HuH-7 (cell line): Measurements from ENCODE around the gene CDH11.

Experiments used
- DNase-seq: peaks from one replicate; pipeline ENCODE4 v3.0.0; 2011; ENCODE audit warnings: low spot score

Gene CDH11

DNA sequence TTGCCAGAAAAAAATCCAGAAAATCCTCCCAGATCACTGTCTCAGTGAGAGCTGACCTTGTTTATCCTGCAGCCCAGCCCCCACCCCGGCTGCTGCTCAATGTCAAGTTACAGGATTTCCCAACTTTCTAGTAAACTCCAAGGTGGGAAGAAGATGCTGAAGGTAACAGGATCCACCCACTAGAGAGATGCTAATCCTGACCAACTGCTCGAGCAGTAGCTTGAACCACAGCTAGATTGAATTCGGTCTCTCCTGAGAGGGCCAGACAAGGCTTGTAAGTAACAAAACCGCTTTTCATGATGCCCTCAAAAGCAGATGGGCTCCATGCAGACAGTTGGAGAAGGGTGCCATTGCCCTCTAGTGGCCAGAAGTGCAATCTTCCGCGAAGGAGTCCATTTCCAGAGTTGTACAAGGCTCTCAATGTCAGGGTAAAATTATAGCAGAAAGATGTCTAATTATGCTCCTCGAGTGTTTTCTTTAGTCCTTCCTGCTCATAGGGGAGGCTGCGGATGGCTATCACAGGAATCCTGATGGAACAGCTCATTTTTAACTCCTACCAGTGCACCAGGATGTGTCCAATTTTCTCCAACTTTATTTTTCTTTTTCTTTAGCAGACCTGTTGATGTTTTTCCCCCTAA is 3.9 kb downstream of the CDH11 start:
- peak; percentile 59 for DNase-seq

DNA sequence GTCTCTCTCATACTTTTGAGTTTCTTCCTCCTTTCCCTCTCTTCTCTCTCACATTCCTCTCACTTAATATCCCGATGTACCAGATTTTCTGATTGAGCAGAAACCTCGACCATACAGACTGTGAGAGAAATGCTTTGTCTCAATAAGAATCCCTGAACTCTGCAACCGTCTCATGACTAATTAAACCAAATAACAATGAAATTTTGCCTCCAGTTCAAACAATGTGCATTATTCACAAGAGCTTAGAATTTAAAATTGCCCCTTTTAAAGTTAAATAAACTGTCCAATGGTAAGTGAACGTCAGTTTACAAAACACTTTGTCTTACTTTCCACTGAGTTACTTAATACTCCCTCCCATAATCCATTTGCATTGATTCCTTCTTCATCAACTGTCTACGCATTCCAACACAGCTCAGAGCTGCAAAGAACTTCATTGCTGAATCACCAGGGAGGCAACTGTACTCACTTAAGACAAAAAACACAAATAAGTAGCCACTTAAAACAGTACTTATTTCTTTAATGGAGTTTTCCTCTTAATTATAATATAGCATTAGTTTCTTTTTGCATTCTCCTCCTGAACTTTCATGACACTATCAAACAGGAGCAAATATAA is 4.9 kb downstream of the CDH11 start:
- DNase-seq, result no peak

DNA sequence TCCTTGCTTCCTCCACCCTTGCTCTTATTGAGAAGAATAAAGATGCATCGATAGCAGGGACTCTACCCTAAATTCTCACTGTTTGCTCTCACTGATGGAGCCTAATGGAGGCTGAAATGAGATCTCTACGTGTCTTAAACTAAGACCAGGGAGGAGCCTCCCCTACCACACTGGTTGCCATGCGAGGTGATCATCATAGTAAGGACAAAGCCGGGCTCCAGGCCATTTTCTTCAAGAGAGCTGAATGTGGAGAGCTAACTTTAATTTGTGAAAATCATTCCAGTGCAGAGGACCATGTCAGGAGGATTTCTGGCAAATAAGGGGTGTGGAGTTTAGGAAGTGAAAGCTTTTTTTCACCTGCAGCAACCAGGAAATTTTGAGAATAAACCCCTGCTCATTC is 5.6 kb downstream of the CDH11 start:
- no peak for DNase-seq

DNA sequence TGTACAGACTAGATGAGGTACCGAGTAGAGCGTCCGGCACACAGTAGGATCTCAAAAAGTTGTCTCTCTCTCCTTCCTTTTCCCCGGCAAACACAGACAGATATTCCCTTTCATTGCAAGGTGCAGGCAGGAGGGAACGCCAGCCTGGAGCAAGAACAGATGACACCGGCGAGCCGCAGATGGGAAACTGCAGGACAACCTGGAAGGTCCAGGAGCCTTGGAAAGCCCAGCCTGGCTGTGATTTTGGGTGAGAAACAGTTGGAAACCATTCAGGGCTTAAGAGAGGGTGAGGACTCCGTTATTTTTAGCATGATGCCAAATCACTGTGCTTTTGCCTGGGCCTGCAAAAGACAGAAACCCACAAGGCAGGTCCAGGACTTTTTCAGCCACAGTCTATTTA is 7.3 kb downstream of the CDH11 start:
- no peak for DNase-seq

DNA sequence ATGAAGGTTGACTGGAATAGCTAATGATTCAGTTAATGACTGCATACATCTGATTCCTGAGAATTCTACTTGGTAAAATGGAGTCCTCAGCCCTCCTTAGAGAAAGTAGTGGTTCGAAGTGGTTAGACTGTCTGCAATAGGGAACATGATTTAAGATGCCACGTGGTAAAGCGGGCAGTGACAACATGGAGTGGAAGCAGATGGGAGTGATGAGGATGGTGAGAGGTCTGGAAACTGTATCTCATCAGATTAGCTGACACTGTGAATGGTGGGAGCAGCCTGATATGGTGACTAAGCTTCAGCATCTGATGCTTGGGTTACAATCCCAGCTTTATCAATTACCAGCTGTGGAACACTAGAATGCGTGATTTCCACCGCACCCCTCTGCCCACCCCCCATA is 8.4 kb downstream of the CDH11 start:
- DNase-seq, result no peak

DNA sequence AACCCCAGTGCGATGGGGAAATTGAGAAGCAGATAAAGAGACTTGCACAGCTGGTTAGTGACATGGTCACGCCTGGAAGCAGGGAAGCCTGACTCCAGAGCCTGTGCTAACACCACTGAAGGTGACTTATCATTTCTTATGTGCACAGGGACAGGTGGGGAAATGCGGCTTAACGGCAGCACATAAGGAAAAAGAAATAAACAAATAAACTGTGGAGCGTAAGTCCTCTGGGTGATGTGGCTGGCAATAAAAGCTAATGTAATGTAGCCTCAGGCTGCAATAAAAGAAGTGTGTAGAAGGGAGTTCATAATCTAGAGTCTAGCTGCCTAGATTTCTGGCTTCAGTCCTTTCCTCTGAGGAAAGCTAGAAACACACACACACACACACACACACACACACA is 10.6 kb downstream of the CDH11 start:
- no peak for DNase-seq

DNA sequence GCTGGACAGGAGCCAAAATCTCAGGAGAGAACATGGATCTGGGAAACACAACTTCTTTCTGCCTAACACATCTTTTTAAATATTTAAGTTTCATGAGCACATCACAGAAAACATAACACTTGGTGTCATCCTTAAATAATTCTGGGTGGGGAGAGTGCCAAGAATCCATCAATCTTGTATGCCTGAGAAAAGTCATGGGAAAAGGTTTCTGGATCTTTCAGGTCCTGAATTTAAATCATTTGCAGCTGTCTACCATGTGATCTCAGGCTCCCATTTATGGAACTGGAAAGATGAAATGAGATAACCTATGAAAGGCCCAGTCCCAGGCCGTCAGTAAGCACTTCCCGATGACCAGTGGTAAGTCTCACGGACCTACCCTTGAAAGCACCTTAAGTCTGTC is 15.1 kb downstream of the CDH11 start:
- DNase-seq, result no peak

DNA sequence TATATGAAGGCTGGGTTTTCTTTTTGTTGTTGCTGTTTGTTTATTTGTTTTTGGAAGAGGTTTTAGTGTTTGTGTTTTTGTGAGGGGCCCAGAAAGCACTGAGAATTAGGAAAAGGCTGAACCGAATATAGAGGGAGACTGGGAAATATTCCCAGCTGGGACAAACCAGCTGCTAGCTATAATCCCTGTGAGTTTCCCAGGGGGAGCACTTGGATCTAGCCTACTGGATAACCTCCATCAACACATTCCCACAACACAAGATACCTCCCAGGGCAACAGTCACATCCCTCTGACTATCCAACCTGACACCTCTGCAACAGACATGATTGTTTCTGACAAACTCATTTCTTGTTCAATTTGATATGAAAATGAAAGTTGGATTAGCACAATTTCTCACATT is 16.7 kb downstream of the CDH11 start:
- no peak for DNase-seq

DNA sequence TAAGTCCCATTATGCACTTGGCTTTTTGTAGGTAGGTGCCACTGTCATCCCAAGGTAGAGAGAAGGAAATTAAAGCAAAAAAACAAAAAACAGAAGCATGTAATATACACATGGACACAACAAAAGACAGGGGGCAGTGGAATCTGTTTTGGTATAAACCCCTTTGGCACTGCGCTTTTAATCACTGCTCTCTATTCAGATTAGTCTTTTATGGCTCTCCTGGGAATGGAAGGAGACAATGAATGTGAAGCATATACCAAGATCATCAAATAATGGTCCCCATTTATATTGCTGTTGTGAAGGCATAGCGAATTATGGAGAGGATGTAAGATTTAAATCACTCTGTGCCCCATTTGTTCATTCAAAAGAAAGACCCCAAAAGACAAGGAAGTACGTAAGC is 17.4 kb downstream of the CDH11 start:
- no peak for DNase-seq

DNA sequence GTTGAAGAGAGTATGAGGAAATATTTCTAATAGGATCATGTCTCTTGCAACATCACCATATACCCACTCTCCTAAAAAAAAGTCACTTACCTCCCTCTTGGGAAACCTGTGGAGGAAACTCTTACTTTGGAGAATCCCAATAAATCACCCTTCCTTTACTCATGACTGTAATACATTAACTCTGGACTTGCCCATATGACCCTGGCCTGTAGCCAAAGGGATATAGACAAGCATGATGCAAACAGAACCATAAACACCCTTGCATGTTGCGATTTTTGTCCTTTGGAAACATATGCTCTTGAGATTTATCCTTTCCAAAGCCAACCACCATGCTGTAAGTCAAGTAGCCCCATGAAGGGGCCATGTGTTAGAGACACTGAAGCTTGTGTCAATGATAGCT is 19.5 kb downstream of the CDH11 start:
- no peak for DNase-seq

DNA sequence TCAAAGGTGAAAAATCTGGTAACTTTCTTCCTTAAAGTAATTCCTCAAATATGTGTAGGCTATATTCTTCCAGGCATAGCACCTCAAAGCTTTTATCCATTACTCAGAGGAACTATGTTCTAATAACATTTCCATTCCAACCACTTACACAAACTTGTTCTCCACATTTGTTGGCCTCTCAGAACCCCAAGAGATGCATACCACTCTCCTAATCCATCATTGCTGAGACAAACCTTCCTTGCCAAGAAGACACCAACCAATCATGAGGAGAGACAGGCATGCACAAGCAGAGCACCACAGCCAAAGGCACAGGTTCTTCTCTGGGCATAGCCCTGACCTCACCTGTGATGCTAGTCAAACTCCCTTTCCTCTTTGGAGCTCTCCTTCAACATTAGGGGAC is 20.9 kb downstream of the CDH11 start:
- DNase-seq, result no peak

DNA sequence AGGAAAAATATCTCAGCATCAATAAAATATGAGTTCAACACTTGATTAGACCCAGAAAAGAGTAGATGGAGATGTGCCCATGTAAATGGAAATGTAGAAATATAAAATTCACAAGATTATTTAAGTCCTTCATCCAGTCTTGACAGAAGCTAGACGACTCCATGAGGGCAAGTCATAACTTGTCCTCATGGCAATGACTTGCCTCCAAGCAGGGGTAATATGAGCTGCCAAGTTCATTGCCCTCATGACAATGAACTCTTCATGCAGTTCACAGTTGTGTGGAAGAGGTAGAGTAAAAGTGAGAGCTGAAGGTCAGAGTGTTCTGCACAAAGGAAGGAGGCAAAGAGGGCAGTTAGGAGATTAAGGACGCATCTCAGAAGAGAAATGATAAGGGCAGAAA is 22.3 kb downstream of the CDH11 start:
- no peak for DNase-seq

DNA sequence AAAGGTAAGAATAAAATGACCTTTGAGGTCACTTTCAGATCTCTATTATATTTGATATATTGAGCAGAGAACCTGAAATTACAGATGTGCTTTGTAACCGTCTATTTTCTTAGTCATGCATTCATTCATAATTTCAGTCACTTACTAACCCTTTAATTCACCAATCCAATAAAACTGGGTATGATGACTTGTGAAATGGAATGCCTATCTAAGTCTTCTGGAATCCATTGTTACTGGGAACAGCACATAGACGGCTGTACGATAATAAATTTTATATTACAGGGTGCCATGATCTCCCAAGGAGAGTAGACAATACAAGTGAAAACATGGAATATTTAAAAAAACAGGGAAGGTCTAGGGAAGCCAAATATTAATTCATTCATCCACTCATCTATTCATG is 22.9 kb downstream of the CDH11 start:
- no peak for DNase-seq

DNA sequence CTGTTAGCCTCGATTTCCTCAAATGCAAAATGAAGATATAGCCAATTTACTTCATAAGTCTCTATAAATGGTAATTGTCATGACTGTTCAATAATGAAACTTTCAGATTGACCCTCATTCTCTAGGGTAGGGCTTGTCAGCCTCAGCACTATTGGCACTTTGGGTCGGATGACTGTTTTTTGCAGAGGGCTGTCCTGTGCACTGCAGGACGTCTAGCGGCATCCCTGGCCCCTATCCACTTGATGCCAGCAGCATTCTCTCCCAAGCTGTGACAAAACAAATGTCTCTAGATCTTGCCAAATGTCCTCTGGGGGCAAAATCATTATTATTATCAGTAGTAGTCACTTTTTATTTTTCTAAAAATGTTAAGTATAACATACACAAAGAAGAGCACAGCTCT is 24.6 kb downstream of the CDH11 start:
- DNase-seq, result no peak

DNA sequence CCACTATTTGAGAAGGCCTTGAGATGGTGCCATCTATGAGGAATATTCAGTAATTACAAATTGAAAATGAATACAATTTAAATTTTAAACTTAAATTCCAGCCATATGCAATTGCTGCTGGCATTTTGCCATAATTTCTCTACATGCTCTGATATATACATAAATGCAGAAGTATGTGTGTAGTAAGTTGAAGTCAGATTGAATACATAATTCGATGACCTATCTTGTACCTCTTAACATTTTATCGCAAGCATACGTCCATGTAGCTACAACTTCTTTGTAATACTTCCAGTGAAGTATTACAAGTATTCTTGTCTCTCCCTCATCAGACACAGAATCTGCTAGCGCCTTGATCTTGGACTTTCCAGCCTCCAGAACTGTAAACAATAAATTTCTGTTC is 26.0 kb downstream of the CDH11 start:
- no peak for DNase-seq

DNA sequence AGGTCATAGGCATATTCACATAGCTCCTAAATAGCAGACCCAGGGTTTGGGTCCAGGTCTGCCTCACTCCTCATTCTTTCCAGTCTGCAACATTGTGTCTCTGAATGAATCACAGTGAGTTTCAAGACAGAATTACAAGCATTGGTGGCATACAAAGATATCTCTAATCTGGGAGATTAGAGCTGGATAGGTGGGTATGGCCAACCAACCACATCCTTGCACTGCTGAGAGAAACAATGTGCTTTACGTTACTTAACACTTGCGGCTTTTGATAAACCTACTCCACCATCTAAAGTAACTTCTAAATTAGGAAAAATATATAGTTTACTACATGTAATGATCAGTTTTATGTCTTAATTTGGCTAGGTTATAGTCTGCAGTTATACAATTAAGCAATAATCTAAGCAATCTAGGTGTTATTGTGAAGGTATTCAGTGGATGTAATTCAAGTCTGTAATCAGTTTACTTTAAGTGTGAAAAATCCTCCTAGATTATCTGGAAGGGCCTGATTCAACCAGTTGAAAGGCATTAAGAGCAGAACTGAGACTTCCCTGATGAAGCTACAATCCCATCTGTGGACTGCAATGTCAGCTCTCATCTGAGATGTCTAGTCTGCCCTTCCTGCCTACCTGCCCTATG is 26.7 kb downstream of the CDH11 start:
- DNase-seq, result no peak

DNA sequence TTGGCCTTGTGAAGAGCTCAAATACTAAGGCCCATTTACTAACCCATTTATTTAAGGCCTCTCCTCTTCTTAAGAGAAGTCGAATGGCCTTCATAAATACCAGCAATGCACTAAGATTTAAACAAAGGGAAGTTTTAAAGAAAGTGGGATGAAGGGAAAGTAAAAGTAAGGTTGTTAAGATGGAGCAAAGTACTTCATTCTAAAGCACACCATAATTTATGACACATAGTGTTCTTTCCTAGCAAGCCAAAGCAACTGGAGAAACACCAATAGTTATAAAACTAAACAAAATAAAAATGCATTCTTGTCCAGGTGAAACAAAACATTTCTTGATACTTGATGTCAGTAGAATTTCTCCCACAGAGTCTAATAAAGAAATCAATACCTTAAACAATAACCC is 27.9 kb downstream of the CDH11 start:
- no peak for DNase-seq

DNA sequence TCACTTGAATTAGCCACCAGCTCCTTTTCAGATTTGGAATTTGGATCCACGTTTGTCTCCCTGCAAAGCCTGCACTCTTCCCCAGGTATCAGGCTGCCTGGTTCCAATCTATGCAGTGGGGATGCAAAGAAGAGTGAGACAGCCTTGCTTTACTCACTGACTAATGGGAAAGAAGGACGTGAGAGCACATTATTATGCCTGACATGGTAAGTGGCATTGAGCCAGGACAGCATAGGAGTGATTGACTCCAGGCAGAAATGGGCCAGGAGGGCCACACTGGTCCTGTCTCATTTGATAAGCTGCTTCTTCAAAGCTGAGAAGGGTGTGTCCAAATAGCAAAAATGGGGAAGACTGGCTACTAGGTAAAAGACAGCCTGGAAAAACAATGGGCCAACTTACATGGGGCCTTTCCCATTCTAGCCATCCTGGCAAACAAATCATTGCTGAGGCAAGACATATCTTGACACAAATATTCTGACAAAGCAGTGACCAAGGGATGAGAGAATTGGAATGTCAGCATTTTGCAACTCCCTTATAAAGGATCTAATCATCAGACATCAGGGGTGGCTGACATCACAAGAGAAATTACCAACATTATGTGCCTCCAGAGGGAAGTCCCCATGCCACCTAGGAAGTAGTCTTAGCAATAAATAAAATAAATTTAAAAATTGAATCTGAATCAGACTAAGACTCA is 38.6 kb downstream of the CDH11 start:
- DNase-seq, result no peak

DNA sequence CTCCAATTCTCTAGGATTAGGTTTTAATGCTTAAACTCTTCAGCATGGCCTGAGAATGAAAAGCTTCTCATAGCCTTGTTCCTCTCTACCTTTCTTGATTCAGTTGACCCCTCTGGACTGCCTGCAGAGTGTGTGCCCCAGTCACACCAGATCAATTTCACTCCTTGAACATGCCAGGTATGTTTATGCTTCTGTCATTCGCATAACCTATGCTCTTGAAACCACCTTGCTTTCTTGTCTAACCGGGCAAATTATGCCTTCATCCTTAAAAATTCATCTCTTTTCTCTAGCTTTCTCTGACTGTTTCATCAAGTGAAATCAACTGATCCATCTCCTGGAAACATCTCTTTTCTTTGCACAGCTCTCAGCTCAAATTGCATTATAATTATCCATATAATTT is 42.3 kb downstream of the CDH11 start:
- DNase-seq, result no peak

DNA sequence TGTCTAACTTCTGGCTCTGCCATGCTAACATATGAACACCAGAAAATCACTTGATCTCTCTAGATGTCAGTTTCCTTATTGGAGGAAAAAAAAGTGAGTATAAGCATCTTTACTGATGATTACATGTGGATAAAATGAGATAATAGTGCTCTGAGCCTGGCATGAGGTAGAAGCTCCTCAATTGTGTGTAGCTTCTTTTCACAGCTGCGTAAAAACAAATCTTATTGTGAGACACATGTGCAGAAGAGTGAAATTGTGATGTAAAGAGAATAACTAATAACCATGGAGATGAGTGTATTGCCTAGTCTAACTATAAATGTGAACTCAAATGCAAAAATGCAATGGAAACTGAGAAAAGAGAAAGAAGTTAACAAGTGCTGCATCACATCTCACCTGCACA is 44.7 kb downstream of the CDH11 start:
- DNase-seq, result no peak

DNA sequence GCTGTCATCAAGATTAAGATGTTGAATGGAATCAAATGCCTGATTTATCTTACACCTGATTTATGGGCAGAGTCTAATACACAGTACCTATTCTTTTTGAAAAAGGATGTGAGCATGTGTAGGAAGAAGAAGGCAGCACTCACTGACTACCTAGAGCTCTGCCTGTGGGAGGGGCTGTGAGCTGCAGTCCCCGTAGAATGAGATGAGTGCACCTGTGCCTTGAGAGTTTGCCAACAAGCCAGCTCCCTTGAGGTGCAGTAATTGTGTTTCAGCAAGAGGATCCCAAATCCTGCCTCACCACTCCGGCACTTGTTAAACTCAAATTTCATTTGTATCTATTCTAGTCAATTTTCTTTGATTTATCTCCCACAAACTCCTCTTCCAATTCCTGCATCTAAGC is 46.0 kb downstream of the CDH11 start:
- no peak for DNase-seq

DNA sequence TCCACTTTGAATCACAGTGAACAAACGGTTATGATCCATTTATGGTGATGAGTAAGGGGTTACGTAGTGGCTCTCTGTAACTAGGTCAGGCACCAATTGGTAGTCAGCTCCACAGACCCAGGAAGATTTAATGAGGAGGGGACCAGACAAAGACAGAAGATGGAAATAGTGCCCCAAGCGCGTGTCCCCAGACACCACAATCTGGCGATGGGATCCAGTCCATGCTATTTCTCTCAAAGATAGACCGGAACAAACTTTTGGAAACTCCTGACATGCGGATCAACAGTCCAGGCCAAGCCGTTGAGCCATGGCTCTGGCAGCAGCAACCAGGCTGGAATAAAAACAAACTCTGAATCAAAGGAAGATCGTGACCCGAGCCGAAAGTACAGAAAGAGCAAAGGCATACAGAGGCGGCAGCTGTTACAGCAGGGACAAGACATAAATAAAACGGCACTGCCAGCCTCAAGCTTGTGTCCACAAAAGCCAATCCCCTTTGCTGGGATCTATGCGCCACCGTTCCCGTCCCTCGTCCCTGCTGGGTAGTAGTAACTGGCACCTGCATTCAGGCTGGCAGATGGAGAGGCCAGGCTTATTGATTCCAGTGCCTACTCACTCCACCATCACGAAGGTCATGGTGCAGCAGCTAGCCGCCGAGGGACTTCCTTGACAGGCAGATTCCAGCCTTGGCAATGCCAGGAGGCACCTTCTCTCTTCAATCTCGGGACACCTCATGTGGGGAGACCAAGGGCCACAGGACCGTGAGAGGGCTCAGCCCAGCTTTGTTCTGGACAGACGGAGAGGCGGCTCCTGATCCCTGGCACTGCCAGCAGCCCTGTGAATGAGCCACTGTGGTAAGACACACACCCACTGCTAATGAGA is 50.2 kb downstream of the CDH11 start:
- no peak for DNase-seq
